TTC549 (cell line): ENCODE data around the gene SLAMF1.
"Not testable (repeated sequence)": the region's sequence is repeated elsewhere in the genome, so short reads cannot be mapped to it uniquely, and the experiment has no call there.

ENCODE experiments used
- FAIRE-seq: peaks from 2 replicates; lab custom pipeline; 2012; peaks lifted over from hg19 to GRCh38; lab: Jason Lieb, UNC

SLAMF1 gene

GRCh38 chr1:160646711-160647328 lies at the start of gene SLAMF1:
SLAMF1 (minus strand) TSS chr1:160647044; CDS start chr1:160646945, 99 bp downstream.
- no peak for FAIRE-seq

- FAIRE-seq, result not testable (repeated sequence)
Measured at GRCh38 chr1:160692390-160692789, 45.5 kb upstream of the SLAMF1 start.

GRCh38 chr1:160685266-160685665 lies 38.4 kb upstream of the SLAMF1 start:
- FAIRE-seq, result no peak

GRCh38 chr1:160682983-160683865 lies 36.4 kb upstream of the SLAMF1 start:
- FAIRE-seq, result no peak

- no peak for FAIRE-seq
Measured at GRCh38 chr1:160681891-160682140, 35.0 kb upstream of the SLAMF1 start.

- FAIRE-seq, result peak; percentile 82
Measured at GRCh38 chr1:160681066-160681890, 34.4 kb upstream of the SLAMF1 start.

GRCh38 chr1:160680399-160680798 lies 33.6 kb upstream of the SLAMF1 start:
- no peak for FAIRE-seq

- FAIRE-seq, result no peak
Measured at GRCh38 chr1:160679893-160680292, 33.0 kb upstream of the SLAMF1 start.

GRCh38 chr1:160676869-160677597 lies 30.2 kb upstream of the SLAMF1 start:
- FAIRE-seq, result no peak

GRCh38 chr1:160675641-160676410 lies 29.0 kb upstream of the SLAMF1 start:
- peak; percentile 78 for FAIRE-seq

- FAIRE-seq, result no peak
Measured at GRCh38 chr1:160674415-160674814, 27.6 kb upstream of the SLAMF1 start.

GRCh38 chr1:160672789-160673695 lies 26.2 kb upstream of the SLAMF1 start:
- no peak for FAIRE-seq

- FAIRE-seq, result no peak
Measured at GRCh38 chr1:160671603-160672517, 25.0 kb upstream of the SLAMF1 start.

- no peak for FAIRE-seq
Measured at GRCh38 chr1:160670701-160671100, 23.9 kb upstream of the SLAMF1 start.

GRCh38 chr1:160669802-160670201 lies 23.0 kb upstream of the SLAMF1 start:
- FAIRE-seq, result no peak

GRCh38 chr1:160669276-160669675 lies 22.4 kb upstream of the SLAMF1 start:
- FAIRE-seq, result no peak

GRCh38 chr1:160667896-160668295 lies 21.1 kb upstream of the SLAMF1 start:
- FAIRE-seq, result peak; percentile 63

GRCh38 chr1:160666079-160666442 lies 19.2 kb upstream of the SLAMF1 start:
- FAIRE-seq, result no peak

GRCh38 chr1:160665330-160666078 lies 18.7 kb upstream of the SLAMF1 start:
- no peak for FAIRE-seq
